Activated T-helper 17 cell treated with anti-CD3 and anti-CD28 coated beads, Interleukin-2, amount 50 U/mL, for 72 hours (primary cell): Measurements from ENCODE around the gene NFATC2IP. TPM values are rescaled to one million over a fixed set of nuclear protein-coding genes. Genes with fewer than 3 reads are reported as not detected.
"Not testable (repeated sequence)": the region's sequence is repeated elsewhere in the genome, so short reads cannot be mapped to it uniquely, and the experiment has no call there.

Experiments
- ATAC-seq: fragments of 150-1000 bp; cut with Tn5 transposase; replicated peaks from 2 replicates; pipeline ENCODE4 v1.10.0; 2021; ENCODE audit warnings: mild to moderate bottlenecking, moderate library complexity
- H3K27ac Mint-ChIP-seq: one replicate; pipeline ENCODE4 v1.8.0; 2022; ENCODE audit warnings: mixed read lengths
- H3K27me3 Mint-ChIP-seq: one replicate; pipeline ENCODE4 v1.8.0; 2022; ENCODE audit warnings: mixed read lengths
- H3K36me3 Mint-ChIP-seq: one replicate; pipeline ENCODE4 v1.8.0; 2022; ENCODE audit warnings: low read depth, mild to moderate bottlenecking, mixed read lengths
- H3K4me1 Mint-ChIP-seq: one replicate; pipeline ENCODE4 v1.8.0; 2022; ENCODE audit warnings: mixed read lengths
- H3K4me3 Mint-ChIP-seq: one replicate; pipeline ENCODE4 v1.8.0; 2022; ENCODE audit warnings: mild to moderate bottlenecking, mixed read lengths
- H3K9me3 Mint-ChIP-seq: one replicate; pipeline ENCODE4 v1.8.0; 2022; ENCODE audit warnings: mixed read lengths
- total RNA-seq, 2 donors: library from RNA; stranded (reverse); gene quantifications; one replicate each; pipeline ENCODE4 v1.2.3, GENCODE V29; 2022

NFATC2IP gene
- total RNA-seq, 2 donors from 2014 or later: 81.3 to 100 TPM

DNA sequence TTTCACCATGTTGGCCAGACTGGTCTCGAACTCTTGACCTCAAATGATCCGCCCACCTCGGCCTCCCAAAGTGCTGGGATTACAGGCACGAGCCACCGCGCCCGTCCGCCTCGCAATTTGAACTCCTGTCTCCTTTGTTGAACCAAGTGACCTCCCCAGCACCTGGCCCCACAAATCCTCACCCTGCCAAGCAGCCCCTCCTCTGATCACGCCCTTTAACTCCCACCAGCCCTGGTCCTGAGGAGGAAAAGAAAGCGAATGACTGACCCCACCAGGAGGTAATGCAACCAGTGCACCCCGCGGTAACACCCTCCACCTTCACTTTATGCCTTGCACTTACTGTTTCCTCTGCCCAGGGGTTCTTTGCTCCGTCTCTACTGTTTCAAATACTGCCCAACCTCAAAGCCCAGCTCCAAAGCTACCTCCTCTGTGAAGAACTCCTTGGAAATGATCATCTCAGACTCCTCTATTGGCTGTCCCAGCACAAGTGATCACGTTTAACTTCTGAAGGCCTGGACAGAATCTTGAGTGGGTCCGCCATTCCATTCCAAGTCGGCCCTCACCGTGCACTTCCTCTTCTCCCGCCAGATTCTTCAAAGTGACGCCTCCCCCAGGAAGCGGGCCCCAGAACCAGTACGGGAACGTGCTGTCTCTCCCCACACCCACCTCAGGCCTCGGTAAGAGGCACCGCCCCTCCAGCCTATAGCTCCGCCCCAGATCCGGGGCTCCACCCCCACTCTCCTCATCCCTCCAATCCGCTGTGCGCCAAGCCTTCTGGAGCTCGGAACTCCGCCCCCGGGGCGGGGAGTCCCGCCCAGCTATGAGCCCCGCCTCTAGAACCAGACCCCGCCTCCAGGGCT, 14.6 kb upstream of the NFATC2IP start:
- Mint-ChIP-seq H3K36me3 (no peaks in the 10 kb centered on the region), H3K27ac (peak overlapping the region; percentile 81), H3K9me3 (no peaks in the 10 kb centered on the region), H3K27me3 (no peaks in the 10 kb centered on the region), H3K4me3 (peak overlapping the region; percentile 87), H3K4me1 (peaks cover 20% of the 10 kb centered on the region)
- peak; percentile 99 for ATAC-seq

- Mint-ChIP-seq H3K36me3 (no peaks in the 10 kb centered on the region), H3K4me3 (peak overlapping the region; percentile 87), H3K27ac (peak overlapping the region; percentile 81), H3K4me1 (peaks cover 20% of the 10 kb centered on the region), H3K27me3 (no peaks in the 10 kb centered on the region), H3K9me3 (no peaks in the 10 kb centered on the region)
- ATAC-seq: no peak
These were observed 14.0 kb upstream of the NFATC2IP start for GRCh38 chr16:28936784-28937155.

DNA sequence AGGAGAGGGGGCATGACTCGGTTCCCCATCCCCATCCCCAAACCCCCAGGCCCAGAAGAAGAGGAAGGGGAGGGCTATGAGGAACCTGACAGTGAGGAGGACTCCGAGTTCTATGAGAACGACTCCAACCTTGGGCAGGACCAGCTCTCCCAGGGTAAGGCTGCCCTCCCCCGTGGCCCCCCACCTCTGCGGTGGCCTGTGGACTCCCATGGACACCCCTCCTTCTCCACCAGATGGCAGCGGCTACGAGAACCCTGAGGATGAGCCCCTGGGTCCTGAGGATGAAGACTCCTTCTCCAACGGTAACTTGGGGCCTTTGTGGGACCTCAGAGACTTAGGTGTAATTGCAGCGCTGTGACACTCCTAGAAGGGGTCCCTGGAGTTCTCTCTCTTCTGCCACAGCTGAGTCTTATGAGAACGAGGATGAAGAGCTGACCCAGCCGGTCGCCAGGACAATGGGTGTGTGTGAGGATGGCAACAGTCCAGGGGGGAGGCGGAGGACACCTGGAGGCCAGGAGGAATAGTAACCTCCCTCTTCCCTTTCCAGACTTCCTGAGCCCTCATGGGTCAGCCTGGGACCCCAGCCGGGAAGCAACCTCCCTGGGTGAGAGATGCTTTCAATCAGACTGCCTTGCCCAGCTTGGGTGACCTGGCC, 13.4 kb upstream of the NFATC2IP start:
- Mint-ChIP-seq H3K4me3 (no peak overlapping the region), H3K27me3 (no peaks in the 10 kb centered on the region), H3K9me3 (no peaks in the 10 kb centered on the region), H3K27ac (no peak overlapping the region), H3K36me3 (no peaks in the 10 kb centered on the region), H3K4me1 (peaks cover 20% of the 10 kb centered on the region)
- no peak for ATAC-seq

- Mint-ChIP-seq H3K4me3 (no peak overlapping the region), H3K27ac (no peak overlapping the region), H3K27me3 (no peaks in the 10 kb centered on the region), H3K4me1 (peaks cover 20% of the 10 kb centered on the region), H3K36me3 (no peaks in the 10 kb centered on the region), H3K9me3 (no peaks in the 10 kb centered on the region)
- ATAC-seq: no peak
These were observed 12.0 kb upstream of the NFATC2IP start for GRCh38 chr16:28938721-28939120.

DNA sequence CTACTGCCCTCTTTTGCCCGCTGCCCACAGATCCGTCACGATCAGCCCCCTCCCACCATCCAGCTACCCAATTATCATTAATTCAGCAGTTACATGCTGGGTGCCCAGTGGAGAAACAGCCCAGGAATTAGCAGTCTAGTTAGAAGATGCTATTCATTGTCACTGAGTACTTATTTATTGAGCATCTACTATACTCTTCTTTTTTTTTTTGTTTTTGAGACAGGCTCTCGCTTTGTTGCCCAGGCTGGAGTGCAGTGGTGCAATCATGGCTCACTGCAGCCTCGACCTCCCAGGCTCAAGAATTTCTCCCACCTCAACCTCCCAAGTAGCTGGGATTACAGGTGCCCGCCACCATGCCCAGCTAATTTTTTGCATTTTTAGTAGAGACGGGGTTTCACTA, 10.9 kb upstream of the NFATC2IP start:
- H3K27me3 Mint-ChIP-seq, H3K4me3 Mint-ChIP-seq, H3K36me3 Mint-ChIP-seq, H3K9me3 Mint-ChIP-seq, H3K27ac Mint-ChIP-seq, ATAC-seq: not testable (repeated sequence)
- peaks cover 13% of the 10 kb centered on the region for H3K4me1 Mint-ChIP-seq

GRCh38 chr16:28943281-28943680, 7.5 kb upstream of the NFATC2IP start:
- H3K4me1 Mint-ChIP-seq: peaks cover 11% of the 10 kb centered on the region
- no peak overlapping the region for H3K27ac Mint-ChIP-seq
- no peaks in the 10 kb centered on the region for H3K9me3 Mint-ChIP-seq

GRCh38 chr16:28946681-28947080, 4.1 kb upstream of the NFATC2IP start:
- H3K4me1 Mint-ChIP-seq: peaks cover 14% of the 10 kb centered on the region
- H3K4me3 Mint-ChIP-seq: no peak overlapping the region
- H3K27ac Mint-ChIP-seq: no peak overlapping the region
- no peak for ATAC-seq
- H3K36me3 Mint-ChIP-seq: peaks cover 13% of the 10 kb centered on the region
- H3K9me3 Mint-ChIP-seq: no peaks in the 10 kb centered on the region
- H3K27me3 Mint-ChIP-seq: no peaks in the 10 kb centered on the region

More at GRCh38 chr16:28943281-28943680, 7.5 kb upstream of the NFATC2IP start:
- no peak for ATAC-seq
- Mint-ChIP-seq H3K27me3 (no peaks in the 10 kb centered on the region), H3K4me3 (no peak overlapping the region), H3K36me3 (no peaks in the 10 kb centered on the region)

- peaks cover 15% of the 10 kb centered on the region for H3K4me1 Mint-ChIP-seq
- ATAC-seq: no peak
- H3K27ac Mint-ChIP-seq: peak overlapping the region; percentile 88
- no peaks in the 10 kb centered on the region for H3K9me3 Mint-ChIP-seq
- no peaks in the 10 kb centered on the region for H3K27me3 Mint-ChIP-seq
- peaks cover 61% of the 10 kb centered on the region for H3K36me3 Mint-ChIP-seq
- H3K4me3 Mint-ChIP-seq: peak overlapping the region; percentile 82
These were observed 740 bp downstream of the NFATC2IP start for GRCh38 chr16:28951410-28951943.

GRCh38 chr16:28958216-28958615, 7.5 kb downstream of the NFATC2IP start:
- Mint-ChIP-seq H3K4me3 (no peak overlapping the region), H3K36me3 (peaks cover 99% of the 10 kb centered on the region), H3K27ac (no peak overlapping the region), H3K4me1 (no peaks in the 10 kb centered on the region), H3K9me3 (no peaks in the 10 kb centered on the region), H3K27me3 (no peaks in the 10 kb centered on the region)
- ATAC-seq: no peak

DNA sequence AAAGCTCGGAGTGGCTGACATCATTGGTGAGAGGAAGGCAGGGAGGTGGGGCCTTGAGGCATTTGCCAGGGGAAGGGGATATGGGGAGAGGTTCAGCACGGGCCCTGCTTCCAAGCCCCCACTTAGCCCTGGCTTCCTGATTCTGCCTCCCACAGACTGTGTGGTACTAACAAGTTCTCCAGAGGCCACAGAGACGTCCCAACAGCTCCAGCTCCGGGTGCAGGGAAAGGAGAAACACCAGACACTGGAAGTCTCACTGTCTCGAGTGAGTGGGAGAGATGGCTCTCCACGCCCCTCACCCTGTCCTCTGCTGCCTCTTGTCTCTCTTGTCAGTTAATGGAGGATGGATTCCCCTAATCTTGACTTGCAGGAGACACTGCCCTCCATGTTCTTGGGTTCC, 8.1 kb downstream of the NFATC2IP start:
- Mint-ChIP-seq H3K36me3 (peaks cover 99% of the 10 kb centered on the region), H3K27ac (no peak overlapping the region), H3K4me1 (no peaks in the 10 kb centered on the region), H3K27me3 (no peaks in the 10 kb centered on the region), H3K4me3 (no peak overlapping the region), H3K9me3 (no peaks in the 10 kb centered on the region)
- ATAC-seq: no peak

GRCh38 chr16:28964072-28964471, 13.3 kb downstream of the NFATC2IP start:
- ATAC-seq: no peak
- no peak overlapping the region for H3K4me3 Mint-ChIP-seq
- peaks cover 77% of the 10 kb centered on the region for H3K36me3 Mint-ChIP-seq
- no peaks in the 10 kb centered on the region for H3K4me1 Mint-ChIP-seq
- peak overlapping the region; percentile 48 for H3K27ac Mint-ChIP-seq
- H3K27me3 Mint-ChIP-seq: no peaks in the 10 kb centered on the region
- no peaks in the 10 kb centered on the region for H3K9me3 Mint-ChIP-seq

- no peak for ATAC-seq
- Mint-ChIP-seq H3K27me3 (no peaks in the 10 kb centered on the region), H3K4me1 (no peaks in the 10 kb centered on the region), H3K4me3 (no peak overlapping the region), H3K36me3 (peaks cover 73% of the 10 kb centered on the region), H3K9me3 (no peaks in the 10 kb centered on the region), H3K27ac (peak overlapping the region; percentile 48)
These were observed 13.8 kb downstream of the NFATC2IP start for GRCh38 chr16:28964496-28964895.

DNA sequence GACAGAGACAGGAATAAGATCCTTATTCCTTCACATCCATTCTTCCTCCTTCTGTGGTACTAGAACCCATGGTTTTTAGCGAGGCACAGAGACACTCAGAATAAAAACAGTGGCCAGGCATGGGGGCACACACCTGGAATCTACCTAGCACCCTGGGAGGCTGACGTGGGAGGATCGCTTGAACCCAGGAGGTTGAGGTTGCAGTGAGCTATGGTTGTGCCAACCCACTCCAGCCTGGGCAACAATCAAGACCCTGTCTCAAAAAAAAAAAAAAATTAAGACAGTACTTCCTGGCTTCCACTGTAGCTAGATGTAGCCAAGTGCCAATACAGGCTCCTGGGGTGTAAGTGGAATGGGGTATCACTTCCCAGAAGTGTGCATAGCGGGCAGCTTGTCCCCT, 16.4 kb downstream of the NFATC2IP start:
- Mint-ChIP-seq H3K27me3 (no peaks in the 10 kb centered on the region), H3K9me3 (no peaks in the 10 kb centered on the region), H3K4me1 (no peaks in the 10 kb centered on the region), H3K4me3 (no peak overlapping the region), H3K36me3 (peaks cover 47% of the 10 kb centered on the region), H3K27ac (no peak overlapping the region)
- no peak for ATAC-seq

GRCh38 chr16:28969696-28970095, 19.0 kb downstream of the NFATC2IP start:
- not testable (repeated sequence) for ATAC-seq, H3K27me3 Mint-ChIP-seq, H3K27ac Mint-ChIP-seq, H3K4me3 Mint-ChIP-seq, H3K9me3 Mint-ChIP-seq, H3K4me1 Mint-ChIP-seq
- peaks cover 29% of the 10 kb centered on the region for H3K36me3 Mint-ChIP-seq

GRCh38 chr16:28974007-28974436, 23.3 kb downstream of the NFATC2IP start:
- peaks cover 24% of the 10 kb centered on the region for H3K36me3 Mint-ChIP-seq
- ATAC-seq: peak; percentile 18

More at GRCh38 chr16:28974007-28974436, 23.3 kb downstream of the NFATC2IP start:
- Mint-ChIP-seq H3K27me3 (no peaks in the 10 kb centered on the region), H3K4me3 (peak overlapping the region; percentile 98), H3K9me3 (no peaks in the 10 kb centered on the region), H3K4me1 (peaks cover 19% of the 10 kb centered on the region), H3K27ac (peak overlapping the region; percentile 98)
